Measurements from ENCODE around the gene KLHL40. TPM values are rescaled to one million over a fixed set of nuclear protein-coding genes. Genes with fewer than 3 reads are reported as not detected.

Gene KLHL40
- total RNA-seq, 4 donors from 2014 or later: not detected

DNA sequence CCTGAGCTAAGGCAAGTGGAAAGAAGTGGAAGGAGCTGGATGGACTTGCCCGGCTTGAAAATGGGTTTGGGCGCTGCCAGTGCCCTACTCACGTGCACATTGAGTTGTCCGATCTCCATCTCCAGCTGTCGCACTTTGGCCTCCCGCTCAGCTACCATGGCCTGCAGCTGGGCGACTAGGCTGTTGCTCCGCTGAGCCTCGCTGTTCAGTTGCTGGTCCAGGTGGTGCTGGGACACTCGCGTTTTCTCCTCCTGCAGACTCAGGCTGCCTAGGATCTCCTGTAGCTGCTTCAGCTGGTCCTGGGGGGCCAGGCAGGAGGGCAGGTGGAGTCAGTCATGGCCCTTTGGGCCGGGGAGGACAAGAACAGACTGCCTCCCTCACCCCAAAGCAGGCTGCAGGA lies 50.3 kb downstream of the KLHL40 start:
- TF ChIP-seq CTCF (IDR thresholded peaks at IDR 0.05; ENCODE audit: low read depth): no peak

GRCh38 chr3:42736081-42736480 lies 50.7 kb downstream of the KLHL40 start:
- TF ChIP-seq CTCF (IDR thresholded peaks at IDR 0.05; ENCODE audit: low read depth): no peak

GRCh38 chr3:42736531-42736930 lies 51.2 kb downstream of the KLHL40 start:
- no peak for TF ChIP-seq CTCF (IDR thresholded peaks at IDR 0.05; ENCODE audit: low read depth)

- TF ChIP-seq CTCF (IDR thresholded peaks at IDR 0.05; ENCODE audit: low read depth): no peak
Observed at GRCh38 chr3:42739401-42740158, 54.2 kb downstream of the KLHL40 start.

- TF ChIP-seq CTCF (IDR thresholded peaks at IDR 0.05; ENCODE audit: low read depth): no peak
Observed at GRCh38 chr3:42741796-42742195, 56.5 kb downstream of the KLHL40 start.

Other genes with a start within 250 kb of the KLHL40 start
- 10 to 100 TPM in 2 of 4 donors, 1 to 10 TPM in 2; 3.6 to 94.6 (median 14.3) TPM for gene VIPR1, start 182.9 kb upstream of the KLHL40 start, total RNA-seq
- gene SEC22C, start 103.6 kb upstream of the KLHL40 start, total RNA-seq: 10 to 100 TPM; 45.6 to 64.3 (median 53.1) TPM
- gene SS18L2, start 94.7 kb upstream of the KLHL40 start, total RNA-seq: 10 to 100 TPM in 3 of 4 donors, 1 to 10 TPM in 1; 5.7 to 41.7 (median 22.2) TPM
- gene NKTR, start 84.9 kb upstream of the KLHL40 start, total RNA-seq: 100 to 1,000 TPM; 130 to 244 (median 148) TPM
- gene ZBTB47, start 31.8 kb upstream of the KLHL40 start, total RNA-seq: 10 to 100 TPM; 24.1 to 47.3 (median 32.7) TPM
- gene HHATL, start 17.3 kb downstream of the KLHL40 start, total RNA-seq: under 1 TPM in 1 of 4 donors, not detected in 3; 0.17 TPM
- 1 to 10 TPM in 3 of 4 donors, not detected in 1; 2.9 to 6.6 (median 3.3) TPM for gene CCDC13, start 87.7 kb downstream of the KLHL40 start, total RNA-seq
- 100 to 1,000 TPM; 115 to 236 (median 161) TPM for gene HIGD1A, start 119.0 kb downstream of the KLHL40 start, total RNA-seq
- 10 to 100 TPM in 2 of 4 donors, 1 to 10 TPM in 2; 7.3 to 22.7 (median 11.2) TPM for gene ACKR2, start 123.9 kb downstream of the KLHL40 start, total RNA-seq
- gene CYP8B1, start 190.3 kb downstream of the KLHL40 start, total RNA-seq: not detected
- 1 to 10 TPM; 4.9 to 9.5 (median 7.9) TPM for gene ZNF662, start 220.6 kb downstream of the KLHL40 start, total RNA-seq

Data from subcutaneous adipose tissue (tissue), 4 donors.